DMS153 (cell line): ENCODE measurements around the gene S100A3.
A peak's percentile ranks its signal among the peaks of the same experiment; 100 is the strongest.
"Not testable (repeated sequence)": the region's sequence is repeated elsewhere in the genome, so short reads cannot be mapped to it uniquely, and the experiment has no call there.

Experiments used
- DNase-seq: peaks from one replicate; lab custom pipeline; 2025; lab: John Stamatoyannopoulos, UW

The S100A3 gene

GRCh38 chr1:153534925-153535241 lies 14.2 kb downstream of the S100A3 start:
- no peak for DNase-seq

- no peak for DNase-seq
Observed at GRCh38 chr1:153534226-153534924, 14.7 kb downstream of the S100A3 start.

DNA sequence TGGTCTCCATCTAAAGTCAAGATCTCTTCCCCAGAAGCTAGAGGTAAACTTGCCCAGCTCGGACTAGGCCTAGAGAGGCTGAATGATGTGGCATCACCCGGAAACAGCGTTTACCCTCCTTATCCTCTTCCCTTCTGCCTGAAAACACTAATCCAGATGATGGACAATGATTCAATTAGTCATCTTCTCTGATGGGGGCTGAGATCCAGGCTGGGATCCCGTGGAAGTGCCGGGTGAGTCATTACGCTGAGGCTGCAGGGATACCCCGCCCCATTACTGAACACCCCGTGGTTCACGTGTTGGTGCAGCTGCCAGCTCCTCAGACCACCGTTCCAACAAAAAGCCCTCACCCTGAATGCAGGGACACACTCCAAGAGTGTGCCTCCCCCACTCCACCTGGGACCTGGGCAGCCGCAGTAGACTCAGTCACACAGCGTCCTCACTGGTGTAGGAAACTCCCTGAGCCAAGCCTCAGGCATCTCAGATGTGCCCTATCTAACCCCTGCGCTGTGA lies 15.3 kb downstream of the S100A3 start:
- peak; percentile 40 for DNase-seq

DNA sequence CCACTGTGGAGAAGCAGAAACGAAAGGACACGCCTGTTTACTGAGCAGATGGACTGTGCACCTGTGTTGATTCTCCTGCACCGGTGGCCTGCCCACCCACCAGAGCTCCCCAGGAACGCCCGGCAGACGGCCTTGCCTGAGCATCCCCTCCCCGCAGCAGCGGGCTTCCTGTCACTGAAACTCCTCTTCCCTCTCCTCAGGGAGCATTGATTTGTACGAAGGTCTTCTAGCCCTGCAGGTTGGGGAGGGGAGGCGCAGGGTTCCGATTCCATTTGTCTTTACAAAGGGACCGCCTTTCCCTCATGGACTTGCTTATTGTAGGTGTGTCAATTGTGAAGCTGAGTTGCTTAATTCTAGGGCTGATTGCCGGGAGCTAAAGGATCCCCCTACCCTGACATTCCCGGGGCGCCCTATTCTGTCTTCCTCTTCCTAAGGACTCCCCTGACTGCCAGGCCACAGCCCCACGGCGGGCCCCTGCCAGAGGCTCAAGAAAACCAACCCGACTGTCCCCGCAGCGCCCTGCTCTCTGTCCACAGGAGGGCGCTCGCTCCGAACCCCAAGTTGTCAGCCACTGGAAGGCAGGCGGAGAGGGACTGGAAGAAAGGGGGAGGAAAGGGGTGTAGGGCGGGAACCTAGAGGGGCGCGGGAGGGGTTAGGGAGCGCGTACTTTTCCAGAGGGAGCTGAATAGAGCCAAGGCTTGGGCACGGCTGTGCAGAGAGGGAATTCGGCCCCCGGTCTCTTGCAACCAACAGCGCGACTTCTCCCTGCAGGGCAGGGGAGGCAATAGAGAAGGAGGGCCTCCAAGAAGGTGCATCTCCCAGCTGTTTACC lies 16.1 kb downstream of the S100A3 start:
- peak; percentile 89 for DNase-seq

- no peak for DNase-seq
Observed at GRCh38 chr1:153532181-153532580, 16.9 kb downstream of the S100A3 start.

DNA sequence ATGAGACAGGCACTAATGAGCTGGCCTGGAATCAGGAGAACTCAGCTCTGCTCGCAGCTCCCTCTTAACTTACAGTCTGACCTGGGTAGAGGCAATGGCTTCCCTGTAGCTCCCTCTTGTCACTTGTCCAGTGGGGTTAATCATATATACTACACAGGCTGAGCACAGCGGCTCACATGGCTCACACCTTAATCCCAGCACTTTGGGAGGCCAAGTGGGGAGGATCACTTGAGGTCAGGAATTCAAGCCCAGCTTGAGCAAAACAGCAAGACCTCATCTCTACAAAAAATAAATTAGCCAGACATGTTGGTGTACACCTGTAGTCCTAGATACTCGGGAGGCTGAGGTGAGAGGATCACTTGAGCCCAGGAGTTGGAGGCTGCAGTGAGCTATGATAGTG lies 17.4 kb downstream of the S100A3 start:
- no peak for DNase-seq

GRCh38 chr1:153527683-153528040 lies 21.4 kb downstream of the S100A3 start:
- no peak for DNase-seq

- no peak for DNase-seq
Observed at GRCh38 chr1:153527023-153527682, 21.9 kb downstream of the S100A3 start.

DNA sequence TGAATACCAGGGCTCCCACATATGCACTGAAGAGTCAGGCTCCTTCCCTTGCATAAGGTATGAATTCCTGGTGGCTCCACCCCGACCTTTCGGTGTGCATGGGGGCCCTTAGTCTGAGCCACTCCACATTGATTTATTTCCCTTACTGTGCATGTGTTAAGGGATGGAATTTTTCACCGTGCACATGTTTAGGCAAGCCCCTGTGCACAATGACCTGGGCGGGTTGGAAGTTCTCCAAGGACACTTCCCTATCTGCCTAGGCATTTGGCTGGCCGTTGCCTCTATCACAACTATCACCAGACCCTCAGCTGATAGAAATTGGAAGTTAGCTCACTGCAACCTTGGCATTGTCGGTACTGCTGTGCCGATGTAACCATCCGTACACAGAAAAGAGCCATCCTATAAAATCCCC lies 22.9 kb downstream of the S100A3 start:
- DNase-seq = peak; percentile 93

DNA sequence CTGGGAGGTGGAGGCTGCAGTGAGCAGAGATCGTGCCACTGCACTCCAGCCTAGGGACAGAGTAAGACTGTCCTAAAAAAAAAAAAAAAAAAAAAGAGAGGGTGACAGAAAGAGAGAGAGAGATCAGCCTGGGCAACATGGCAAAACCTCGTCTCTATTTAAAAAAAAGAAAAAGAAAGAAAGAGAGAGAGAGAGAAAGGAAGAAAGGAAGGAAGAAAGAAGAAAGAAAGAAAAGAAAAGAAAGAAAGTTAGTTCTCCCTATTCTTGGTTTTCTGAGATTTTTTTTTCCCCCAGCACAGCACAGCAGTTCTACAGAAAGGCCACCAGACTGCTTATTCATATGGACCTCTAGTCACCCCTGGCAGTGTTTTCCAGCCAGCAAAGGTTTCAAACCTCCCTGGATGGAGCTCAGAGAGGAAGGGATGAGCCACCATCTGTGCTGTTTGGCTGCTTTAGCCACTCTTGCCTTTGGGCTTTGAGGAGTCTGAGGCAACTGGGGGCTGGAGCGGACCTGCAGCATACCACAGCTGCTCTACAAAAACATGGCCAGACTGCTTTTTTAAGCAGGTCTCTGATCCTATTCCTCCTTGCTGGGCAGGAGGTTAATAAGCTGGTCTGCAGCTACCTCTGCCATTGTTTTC lies 23.9 kb downstream of the S100A3 start:
- DNase-seq = no peak

DNA sequence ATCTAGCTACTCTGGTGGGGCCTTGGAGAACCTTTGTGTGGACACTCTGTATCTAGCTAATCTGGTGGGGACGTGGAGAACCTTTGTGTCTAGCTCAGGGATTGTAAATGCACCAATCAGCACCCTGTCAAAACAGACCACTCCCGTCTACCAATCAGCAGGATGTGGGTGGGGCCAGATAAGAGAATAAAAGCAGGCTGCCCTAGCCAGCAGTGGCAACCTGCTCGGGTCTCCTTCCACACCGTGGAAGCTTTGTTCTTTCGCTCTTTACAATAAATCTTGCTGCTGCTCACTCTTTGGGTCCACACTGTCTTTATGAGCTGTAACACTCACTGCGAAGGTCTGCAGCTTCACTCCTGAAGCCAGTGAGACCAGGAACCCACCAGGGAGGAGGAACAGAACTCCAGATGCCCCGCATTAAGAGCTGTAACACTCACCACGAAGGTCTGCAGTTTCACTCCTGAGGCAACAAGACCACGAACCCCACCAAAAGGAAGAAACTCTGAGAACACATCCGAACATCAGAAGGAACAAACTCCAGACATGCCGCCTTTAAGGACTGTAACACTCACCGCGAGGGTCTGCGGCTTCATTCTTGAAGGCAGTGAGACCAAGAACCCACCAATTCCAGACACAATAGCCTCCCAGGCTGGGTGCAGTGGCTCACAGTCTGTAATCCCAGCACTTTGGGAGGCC lies 26.6 kb downstream of the S100A3 start:
- DNase-seq = not testable (repeated sequence)

DNA sequence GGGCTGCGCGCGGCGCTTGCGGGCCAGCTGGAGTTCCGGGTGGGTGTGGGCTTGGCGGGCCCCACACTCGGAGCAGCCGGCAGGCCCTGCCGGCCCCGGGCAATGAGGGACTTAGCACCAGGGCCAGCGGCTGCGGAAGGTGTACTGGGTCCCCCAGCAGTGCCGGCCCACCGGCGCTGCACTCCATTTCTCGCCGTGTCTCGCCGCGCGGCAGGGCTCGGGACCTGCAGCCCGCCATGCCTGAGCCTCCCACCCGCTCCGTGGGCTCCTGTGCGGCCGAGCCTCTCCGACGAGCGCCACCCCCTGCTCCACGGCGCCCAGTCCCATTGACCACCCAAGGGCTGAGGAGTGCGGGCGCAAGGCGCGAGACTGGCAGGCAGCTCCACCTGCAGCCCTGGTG lies 27.2 kb downstream of the S100A3 start:
- DNase-seq = not testable (repeated sequence)

DNA sequence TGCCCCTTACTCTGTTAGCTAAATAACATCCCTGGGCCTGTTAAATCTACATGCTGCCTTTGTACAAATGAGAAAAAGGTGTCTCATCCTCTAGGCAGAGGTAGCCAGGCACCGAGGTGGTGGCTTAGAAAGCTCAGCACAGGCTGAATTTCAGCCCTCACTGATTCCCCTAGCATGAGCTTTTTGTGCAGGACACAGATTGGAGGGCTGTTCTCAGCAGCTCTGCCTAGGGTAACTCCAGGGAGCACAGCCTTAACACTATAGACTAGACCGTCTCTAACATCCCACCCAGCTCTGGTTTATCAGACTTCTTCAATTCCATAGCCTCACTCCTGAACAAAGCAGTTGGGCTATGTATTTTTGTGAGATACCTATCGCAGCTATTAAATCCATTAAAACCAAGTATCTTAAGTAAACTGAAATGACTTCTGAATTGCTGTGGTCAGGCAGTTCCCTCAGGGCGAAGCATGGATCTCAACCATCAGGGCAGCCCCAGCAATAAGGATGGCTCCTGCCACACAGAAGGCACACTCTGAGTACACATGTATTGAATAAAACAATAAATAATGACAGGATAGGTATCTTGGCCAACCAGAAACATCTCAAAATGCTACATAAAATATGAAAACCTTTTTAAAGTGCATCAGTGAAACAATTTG lies 28.1 kb downstream of the S100A3 start:
- DNase-seq = no peak

- DNase-seq = not testable (repeated sequence)
Observed at GRCh38 chr1:153520137-153520691, 28.8 kb downstream of the S100A3 start.

- no peak for DNase-seq
Observed at GRCh38 chr1:153519242-153519641, 29.8 kb downstream of the S100A3 start.

DNA sequence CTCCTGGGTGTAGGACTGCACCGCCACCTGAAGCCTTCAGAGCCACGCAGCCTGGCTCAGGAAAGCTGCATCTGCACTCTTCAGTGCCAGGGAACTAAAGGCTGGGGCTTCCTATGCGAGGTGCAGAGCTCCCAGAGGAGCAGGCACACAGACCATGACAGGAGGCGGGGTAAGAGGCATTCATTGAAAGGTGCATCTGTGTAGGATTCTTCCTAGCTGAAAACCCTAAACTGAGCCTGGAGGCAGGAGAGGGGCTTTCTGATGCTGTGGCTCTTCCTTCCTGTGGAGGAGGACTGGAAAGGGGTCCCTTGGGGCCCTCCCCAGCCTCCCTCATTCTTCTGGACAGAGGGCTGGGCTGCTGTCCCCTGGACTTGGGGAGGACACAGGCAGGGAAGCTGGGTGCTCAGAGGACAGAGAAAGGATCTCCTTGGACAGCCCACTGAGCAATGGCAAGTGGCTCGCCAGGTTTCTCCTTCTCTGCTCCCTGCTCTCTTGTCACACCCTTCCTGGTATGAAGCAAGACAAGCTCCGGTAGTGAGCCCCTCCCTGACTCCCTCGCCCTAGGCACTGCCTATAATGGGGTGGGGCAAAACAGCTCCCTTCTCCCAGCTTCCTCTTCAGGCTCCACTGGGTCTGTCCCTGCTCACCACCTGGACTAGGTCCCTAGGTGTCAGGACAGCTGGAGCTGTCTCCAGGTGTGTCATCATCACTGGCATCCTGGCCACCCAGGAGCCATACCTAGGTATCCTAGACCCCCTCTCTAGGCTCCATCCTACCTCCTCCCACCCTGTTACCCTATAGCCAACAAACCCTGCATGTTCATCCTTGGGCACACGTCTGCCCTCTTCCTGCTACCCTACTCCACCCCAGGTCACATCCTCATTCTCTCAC lies 33.3 kb downstream of the S100A3 start:
- peak; percentile 91 for DNase-seq

- DNase-seq = no peak
Observed at GRCh38 chr1:153513666-153514065, 35.4 kb downstream of the S100A3 start.

DNA sequence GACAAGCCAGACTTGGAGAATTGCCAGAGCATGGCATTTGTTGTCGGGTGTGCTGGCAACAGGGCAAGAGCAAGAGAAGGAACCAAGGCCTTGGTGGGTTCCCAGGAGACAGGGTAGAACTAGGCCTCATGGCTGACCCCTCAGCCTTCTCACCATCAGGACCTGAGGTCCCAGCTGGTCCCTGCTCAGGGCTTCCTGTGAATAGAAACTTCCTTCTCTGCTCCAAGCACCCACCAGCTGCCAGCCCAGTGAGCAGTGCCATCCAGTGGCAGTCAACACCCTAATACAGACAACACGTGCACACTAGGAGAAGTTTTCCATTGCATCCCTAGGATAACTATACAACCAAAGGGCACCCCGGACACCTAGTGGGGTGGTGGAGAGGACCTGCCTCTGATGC lies 36.0 kb downstream of the S100A3 start:
- peak; percentile 68 for DNase-seq

- peak; percentile 57 for DNase-seq
Observed at GRCh38 chr1:153510984-153511410, 38.1 kb downstream of the S100A3 start.
